GM18909 (cell line): ENCODE measurements around the gene PCMT1.
"Not testable (repeated sequence)": the region's sequence is repeated elsewhere in the genome, so short reads cannot be mapped to it uniquely, and the experiment has no call there.

Source experiments
- ATAC-seq: cut with Tn5 transposase; IDR thresholded peaks from one replicate; pipeline ENCODE4 v1.9.1; 2021; ENCODE audit warnings: mild to moderate bottlenecking; ENCODE audit not compliant: unreplicated experiment, poor library complexity

PCMT1 gene

DNA sequence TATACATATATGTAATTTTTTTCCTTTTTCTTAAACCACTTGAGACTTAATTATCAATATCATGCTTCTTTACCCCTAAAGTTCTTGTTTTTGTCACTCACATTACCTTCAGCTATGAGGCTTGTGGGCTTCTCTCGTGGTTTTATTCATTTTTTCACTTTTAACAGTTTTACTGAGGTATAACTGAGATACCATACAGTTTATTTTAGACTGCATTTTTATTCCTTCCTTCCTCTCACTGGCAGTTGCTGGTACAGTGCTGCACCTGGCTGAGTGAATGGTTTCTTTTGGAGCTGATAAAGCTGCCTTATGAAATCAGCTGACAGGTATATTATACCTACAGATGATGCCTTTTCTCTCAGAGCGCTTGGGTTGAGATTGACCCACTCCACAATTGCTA is 60.3 kb downstream of the PCMT1 start:
- ATAC-seq: no peak

GRCh38 chr6:149813351-149813750 is 63.8 kb downstream of the PCMT1 start:
- no peak for ATAC-seq

DNA sequence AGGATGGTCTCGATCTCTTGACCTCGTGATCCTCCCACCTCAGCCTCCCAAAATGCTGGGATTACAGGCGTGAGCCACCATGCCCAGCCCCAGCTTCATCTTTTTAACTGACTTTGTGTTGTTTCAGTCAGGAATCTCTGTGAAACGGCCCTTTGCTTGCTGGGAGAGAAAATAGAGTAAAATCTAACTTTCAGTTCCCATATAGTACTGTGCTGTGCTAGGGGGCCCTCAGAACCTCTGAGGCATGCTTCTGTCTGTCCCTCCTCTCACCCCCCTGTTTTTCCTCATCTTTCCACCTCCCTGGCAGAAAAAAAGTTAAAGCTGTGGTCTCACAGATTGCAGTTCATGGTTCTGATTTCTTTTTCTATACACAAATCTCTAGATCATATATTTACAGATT is 66.2 kb downstream of the PCMT1 start:
- ATAC-seq: no peak

- ATAC-seq: no peak
Observed at GRCh38 chr6:149820506-149820905, 71.0 kb downstream of the PCMT1 start.

DNA sequence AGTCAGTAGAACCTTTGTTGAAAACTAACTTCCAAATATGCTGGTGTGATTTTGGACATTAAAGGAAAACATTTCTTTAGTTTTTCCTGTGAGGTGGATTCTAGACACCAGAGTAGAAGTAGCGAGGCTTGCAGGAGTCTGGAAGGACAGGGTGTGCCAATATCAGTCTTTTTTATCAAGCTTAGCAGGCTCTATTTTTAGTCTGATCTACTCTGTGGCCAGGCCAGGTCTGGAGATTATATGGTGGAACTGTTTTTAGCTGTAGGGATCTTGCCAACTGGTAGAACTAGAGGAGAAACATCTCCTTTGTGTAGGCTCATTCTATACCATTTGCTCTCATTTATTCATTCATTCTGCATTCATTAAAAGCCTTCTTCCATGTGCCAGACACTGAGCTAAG is 72.0 kb downstream of the PCMT1 start:
- no peak for ATAC-seq

DNA sequence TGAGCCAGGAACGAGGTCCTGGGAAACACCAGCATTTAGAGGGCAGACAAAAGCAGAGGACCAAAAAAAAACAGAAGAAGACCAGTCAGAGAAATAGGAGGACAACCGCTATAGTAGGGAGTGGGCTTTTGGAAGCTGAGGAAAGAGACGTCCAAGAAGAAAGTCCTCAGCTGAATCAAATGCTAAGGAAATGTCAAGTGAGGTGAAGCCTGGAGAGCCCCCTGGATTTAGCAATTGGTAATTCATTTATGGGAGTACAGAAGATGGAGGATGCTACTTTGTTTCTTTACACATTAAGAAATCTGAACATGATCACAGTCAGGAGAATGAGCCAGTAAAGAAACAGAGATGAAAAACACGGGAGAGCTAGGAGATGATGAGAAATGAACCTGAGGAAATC is 73.5 kb downstream of the PCMT1 start:
- ATAC-seq: no peak

DNA sequence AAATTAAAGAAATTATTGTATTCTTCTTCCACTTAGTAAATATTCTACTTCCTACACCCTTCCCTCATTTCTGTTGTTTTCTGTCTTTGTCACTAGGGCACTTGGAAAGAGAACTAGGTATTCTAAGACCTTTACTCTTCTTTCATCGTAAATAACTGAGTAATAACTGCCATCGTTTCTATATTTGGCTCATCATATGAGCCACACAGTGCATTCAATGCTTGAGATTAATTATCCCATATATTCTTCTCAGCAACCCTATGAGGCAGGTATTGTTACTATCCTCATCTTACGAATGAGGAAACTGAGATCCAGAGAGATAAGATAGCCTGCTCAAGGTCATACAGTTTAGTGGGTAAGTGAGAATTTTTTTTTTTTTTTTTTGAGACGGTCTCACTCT is 75.8 kb downstream of the PCMT1 start:
- ATAC-seq: no peak

GRCh38 chr6:149830731-149831307 is 81.3 kb downstream of the PCMT1 start:
- ATAC-seq: no peak

DNA sequence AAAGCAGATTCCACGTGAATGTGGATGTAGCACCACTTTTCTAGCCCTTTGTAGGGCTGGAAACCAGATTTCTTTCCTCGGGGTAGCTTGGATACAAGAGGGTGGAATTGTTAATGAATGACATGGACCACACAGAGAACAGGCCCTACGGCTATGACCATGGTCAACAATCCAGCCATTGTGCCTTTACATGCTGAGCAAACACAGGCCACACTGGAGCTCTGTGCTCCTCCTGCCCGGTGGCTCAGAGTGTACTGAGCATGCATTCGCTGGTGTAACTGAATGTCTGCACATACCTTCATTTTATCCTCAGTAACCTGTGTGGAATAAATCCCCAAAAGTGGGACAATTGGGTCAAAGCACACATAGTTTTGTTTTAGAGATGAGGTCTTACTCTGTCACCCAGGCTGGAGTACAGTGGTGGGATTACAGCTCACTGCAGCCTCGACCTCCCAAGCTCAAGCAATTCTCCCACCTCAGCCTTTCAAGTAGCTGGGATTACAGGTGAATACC is 81.8 kb downstream of the PCMT1 start:
- ATAC-seq: no peak

- no peak for ATAC-seq
Observed at GRCh38 chr6:149833651-149834050, 84.1 kb downstream of the PCMT1 start.

DNA sequence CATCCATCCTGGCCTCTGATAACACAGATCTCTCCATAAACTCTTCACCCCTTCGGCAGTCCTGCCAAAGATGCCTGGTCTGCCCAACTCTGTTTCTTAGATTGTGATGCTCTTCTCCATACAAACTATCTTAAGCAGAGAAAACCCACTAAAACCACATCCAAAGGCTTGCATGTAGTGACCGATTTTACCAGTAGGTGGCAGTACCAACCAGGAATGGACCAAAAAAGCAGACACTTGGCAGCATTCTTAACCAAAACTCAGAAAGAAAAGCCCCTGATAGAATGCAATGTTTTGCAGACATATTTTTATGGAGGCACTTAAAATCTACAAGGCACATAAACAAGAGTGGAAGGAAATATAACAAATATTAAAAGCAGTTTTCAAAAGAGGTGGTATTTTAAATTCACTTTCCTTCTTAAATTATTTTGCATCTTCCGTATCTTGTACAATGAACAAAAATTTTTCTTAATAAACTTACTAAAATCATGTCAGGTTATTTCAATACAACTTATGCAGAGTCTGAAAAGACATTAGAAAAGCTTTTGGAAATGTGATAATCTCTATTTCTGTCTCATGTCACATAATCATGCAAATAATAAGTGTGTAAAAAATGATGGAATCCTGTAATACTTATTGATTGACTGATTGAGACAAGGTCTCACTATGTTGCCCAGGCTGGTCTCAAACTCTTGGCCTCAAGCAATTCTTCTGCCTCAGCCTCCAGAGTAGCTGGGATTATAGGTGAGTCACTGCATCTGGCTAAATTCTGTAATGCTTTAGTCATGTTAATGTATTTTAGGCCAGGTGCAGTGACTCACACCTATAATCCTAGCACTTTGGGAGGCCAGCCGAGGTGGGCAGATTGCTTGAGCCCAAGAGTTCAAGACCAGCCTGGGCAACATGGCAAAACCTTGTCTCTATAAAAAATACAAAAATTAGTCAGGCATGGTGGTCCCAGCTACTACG is 85.3 kb downstream of the PCMT1 start:
- ATAC-seq: no peak

DNA sequence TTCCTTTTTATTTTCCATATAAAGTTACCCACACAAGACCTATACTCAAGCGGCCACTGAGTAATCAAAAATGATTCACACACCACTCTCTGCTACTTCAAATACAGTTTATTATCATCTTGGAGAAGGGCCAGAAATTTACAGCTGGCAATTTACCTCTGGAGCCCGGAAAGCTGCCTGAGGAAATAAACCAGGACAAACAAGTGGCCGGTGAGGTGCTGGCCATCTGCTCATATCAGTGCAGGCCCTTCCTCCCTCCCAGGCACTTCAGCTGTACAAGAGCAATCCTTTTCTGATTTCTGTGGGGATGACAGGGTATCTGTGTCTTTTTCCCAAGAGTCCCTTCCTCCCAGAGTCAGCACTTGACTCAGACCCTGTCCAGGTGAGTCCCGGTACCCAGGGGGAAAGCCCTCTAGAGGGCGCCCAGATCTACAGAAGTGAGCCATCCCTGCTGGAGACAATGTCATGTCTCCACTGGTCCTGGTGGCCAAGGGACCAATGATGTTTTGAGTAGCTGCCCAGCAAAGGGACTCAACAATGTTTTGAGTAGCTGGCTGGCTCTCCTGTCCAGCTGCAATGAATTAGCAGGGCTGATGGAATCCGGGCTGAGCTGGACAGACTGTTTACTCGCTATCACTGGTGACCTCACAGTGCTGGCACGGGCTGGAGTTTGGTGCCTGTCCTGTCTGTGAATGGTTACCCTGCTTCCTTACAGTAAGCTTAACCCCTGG is 91.0 kb downstream of the PCMT1 start:
- ATAC-seq: no peak

- ATAC-seq: no peak
Observed at GRCh38 chr6:149842331-149842730, 92.8 kb downstream of the PCMT1 start.

GRCh38 chr6:149843051-149843633 is 93.6 kb downstream of the PCMT1 start:
- ATAC-seq: no peak

GRCh38 chr6:149844036-149844435 is 94.5 kb downstream of the PCMT1 start:
- not testable (repeated sequence) for ATAC-seq

DNA sequence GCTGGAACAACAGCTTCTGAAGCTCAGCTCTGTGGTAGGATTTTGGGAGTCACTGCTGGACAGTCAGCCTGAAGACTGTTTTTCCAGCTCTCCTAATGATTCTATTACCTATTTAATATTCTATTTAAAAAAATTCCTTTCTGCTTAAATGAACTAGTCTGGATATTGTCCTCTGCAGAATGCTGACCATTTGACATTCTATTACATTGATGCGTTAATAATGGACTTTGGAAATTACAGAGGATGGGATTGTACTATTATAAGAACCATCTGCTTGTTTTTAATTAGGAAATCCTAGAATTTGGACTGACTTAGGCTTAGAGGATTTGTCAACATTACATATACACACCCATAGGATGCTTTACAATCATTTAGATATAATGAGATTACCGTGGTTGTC is 94.9 kb downstream of the PCMT1 start:
- no peak for ATAC-seq

DNA sequence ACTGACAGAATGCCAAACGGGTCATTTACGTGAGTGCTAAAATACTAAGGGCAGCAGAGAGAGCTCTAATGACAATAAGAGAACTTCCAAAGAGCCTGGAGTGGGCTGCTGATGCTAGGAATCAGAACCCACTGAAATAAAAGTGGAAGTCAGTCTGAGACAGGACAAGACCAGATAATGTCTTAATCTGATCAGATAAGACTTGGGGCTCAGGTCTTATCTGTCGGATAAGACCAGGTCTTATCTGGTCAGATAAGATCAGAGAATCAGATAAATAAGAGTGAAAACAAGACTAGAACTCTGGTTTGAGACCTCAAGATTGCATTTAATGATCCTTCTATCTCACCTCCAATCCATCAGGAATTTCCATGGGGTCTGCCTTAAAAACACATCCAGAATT is 96.0 kb downstream of the PCMT1 start:
- no peak for ATAC-seq

DNA sequence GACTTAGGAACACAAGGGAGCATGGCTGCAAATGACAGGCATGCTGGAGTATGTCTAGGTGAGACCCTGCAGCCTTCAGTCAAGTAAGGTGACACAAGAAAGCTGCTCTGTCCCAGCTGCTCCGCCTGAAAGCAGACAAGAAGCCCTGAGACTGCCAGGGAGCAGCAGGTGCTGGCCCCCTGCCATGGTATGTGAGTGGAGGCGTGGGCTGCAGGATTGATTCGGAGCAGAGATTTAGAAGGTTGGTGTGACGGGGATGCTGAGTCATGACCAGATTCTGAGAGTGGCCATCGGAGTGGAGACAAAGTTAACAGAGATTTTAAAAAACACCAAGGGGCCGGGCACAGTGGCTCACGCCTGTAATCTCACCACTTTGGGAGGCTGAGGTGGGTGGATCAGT is 96.8 kb downstream of the PCMT1 start:
- ATAC-seq: no peak

DNA sequence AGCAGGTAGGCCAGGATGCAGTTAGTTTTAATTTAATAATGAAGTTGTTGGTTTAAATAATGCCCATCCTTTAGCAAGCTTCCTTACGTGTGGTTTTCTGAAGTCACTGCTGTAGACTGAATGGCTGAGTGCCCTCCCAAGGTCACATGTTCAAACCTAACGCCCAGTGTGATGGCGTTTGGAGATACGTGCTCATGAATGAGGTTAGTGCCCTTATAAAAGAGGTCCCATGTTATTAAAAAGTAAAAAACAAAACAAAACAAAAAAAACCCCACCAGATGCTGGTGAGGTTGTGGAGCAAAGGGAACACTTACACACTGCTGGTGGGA is 98.4 kb downstream of the PCMT1 start:
- no peak for ATAC-seq

DNA sequence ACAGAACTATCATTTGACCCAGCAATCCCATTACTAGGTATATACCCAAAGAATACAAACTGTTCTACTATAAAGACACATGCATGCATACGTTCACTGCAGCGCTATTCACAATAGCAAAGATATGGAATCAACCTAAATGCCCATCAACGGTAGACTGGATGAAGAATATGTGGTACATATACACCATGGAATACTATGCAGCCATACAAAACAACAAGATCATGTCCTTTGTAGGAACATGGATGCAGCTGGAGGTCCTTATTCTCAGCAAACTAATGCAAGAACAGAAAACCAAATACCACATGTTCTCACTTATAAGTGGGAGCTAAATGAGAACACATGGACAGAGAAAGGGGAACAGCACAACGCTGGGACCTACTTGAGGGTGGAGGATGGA is 98.8 kb downstream of the PCMT1 start:
- ATAC-seq: not testable (repeated sequence)
